ENCODE results near the gene CYFIP1. TPM values are rescaled to one million over a fixed set of nuclear protein-coding genes. Genes with fewer than 3 reads are reported as not detected.

Gene CYFIP1
- total RNA-seq, 1 experiment from 2014 or later = 79.2 TPM

DNA sequence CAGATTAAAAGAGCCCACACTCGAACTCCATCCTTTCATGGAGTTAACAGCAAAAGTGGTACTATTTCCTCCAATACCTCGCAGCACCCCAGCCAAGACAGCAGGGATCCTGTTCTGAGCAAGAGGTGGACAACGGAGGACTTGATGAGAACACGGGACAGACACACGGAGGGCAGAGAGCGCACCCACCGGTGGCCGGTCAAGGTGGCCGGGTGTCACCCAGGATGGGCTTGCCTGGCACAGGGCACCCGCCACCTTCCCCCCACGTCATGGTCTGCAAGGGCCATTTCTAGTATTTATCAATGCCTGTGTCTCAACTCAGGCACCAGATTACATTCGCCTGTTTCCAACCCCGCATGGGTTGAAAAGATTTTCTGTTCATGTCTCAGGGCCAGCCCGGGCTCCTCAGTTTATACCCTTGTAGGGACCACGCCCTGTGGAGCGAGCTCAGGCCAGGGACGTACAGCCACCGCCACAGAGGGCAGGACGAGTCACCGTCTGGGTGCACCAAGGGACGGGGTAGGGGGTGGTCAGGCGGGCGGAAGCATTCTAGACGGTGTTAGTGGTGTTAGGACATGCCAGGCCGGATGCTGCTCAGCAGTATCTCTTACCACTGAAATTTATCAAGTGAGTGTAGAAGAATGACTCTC, 64.2 kb downstream of the CYFIP1 start (continued):
- TF ChIP-seq, protein P1, sequence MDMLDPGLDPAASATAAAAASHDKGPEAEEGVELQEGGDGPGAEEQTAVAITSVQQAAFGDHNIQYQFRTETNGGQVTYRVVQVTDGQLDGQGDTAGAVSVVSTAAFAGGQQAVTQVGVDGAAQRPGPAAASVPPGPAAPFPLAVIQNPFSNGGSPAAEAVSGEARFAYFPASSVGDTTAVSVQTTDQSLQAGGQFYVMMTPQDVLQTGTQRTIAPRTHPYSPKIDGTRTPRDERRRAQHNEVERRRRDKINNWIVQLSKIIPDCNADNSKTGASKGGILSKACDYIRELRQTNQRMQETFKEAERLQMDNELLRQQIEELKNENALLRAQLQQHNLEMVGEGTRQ (CRISPR knock-in tag; IDR thresholded peaks at IDR 0.05) = no peak
- no peak for TF ChIP-seq ZBTB21 (CRISPR knock-in tag; IDR thresholded peaks at IDR 0.05; ENCODE audit: borderline replicate concordance)

DNA sequence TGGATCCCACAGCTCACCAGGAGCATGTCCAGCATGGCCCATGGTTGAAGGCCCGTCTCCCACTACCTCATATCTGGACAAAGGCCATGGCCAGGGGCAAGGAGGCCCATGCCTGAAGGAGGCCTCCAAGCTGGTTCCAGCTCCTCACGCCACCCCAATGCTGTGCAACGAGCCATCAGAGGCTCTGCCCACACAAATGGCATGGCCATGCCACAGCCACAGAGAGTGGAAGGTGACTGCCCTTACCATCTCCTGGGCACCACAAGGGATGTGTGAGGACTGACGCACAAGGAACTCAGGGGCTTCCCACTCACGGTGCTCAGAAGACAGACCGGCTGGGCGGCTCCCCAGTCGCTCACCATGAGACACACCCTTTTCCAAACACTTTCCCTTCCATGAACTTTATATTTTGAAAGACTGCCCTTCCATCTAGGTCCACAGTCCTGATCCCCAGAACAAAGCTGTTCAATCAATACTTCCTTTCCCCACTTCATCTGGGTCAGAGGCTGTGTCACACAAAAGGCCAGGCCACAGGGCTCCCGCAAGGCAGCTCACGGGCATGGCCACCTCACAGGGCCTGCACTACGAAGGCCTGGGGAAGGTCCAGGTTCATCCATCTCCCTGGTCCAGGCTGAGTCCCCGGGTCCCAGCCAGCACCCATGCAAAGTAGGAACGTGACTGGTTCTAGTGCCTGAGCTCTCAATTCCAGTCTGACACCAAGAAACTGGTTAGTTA, 66.4 kb downstream of the CYFIP1 start:
- ATAC-seq (no peak), DNase-seq (ENCODE audit: low spot score) (no peak)
- Mint-ChIP-seq H3K27ac (no peak overlapping the region; the same call in 1 of the 2 replicates), H3K4me1 (no peaks in the 10 kb centered on the region), H3K4me3 (no peak overlapping the region), H3K9me3 (no peaks in the 10 kb centered on the region), H3K36me3 (peaks cover 51% of the 10 kb centered on the region), H3K27me3 (ENCODE audit: low read depth) (no peaks in the 10 kb centered on the region)
- ChIA-PET POLR2A (no interaction called here), CTCF (no interaction called here)
- TF ChIP-seq SP1 (CRISPR knock-in tag; conservative IDR thresholded peaks at IDR 0.05) (no peak), SOX15 (CRISPR knock-in tag; IDR thresholded peaks at IDR 0.05) (no peak), ETV6 (CRISPR knock-in tag; IDR thresholded peaks at IDR 0.05) (no peak), FOXP1 (CRISPR knock-in tag; IDR thresholded peaks at IDR 0.05; ENCODE audit: borderline replicate concordance) (no peak), NFE2L1 (CRISPR knock-in tag; IDR thresholded peaks at IDR 0.05) (no peak), NR1H2 (CRISPR knock-in tag; IDR thresholded peaks at IDR 0.05) (no peak)
- TF ChIP-seq, protein P2, sequence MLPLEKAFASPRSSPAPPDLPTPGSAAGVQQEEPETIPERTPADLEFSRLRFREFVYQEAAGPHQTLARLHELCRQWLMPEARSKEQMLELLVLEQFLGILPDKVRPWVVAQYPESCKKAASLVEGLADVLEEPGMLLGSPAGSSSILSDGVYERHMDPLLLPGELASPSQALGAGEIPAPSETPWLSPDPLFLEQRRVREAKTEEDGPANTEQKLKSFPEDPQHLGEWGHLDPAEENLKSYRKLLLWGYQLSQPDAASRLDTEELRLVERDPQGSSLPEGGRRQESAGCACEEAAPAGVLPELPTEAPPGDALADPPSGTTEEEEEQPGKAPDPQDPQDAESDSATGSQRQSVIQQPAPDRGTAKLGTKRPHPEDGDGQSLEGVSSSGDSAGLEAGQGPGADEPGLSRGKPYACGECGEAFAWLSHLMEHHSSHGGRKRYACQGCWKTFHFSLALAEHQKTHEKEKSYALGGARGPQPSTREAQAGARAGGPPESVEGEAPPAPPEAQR (CRISPR knock-in tag; IDR thresholded peaks at IDR 0.05) = no peak

DNA sequence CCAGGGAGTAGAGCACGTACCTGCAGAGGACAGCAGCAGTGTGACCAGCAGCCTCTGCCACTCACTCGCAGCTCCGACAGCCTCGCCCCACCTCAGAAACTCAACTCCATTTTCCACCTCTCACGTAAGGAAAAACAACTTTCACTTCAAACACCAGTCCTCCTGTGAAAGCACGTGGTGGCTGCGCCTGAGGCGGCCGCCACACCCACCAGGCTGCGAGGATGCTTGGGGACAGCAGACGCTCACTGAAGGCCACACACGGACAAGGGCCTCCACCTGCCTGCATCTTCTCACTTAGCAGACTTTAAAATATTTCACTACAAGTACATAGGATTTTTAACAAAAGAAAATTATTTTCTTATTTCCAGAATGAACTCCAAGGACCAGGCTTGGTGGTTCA, 67.9 kb downstream of the CYFIP1 start:
- Mint-ChIP-seq H3K27me3 (ENCODE audit: low read depth) (no peaks in the 10 kb centered on the region), H3K27ac (no peak overlapping the region), H3K4me1 (no peaks in the 10 kb centered on the region), H3K36me3 (peaks cover 55% of the 10 kb centered on the region), H3K9me3 (no peaks in the 10 kb centered on the region), H3K4me3 (no peak overlapping the region)
- CTCF ChIA-PET = no interaction called here
- no peak for ATAC-seq
- DNase-seq (ENCODE audit: low spot score) = no peak
- TF ChIP-seq RORB (CRISPR knock-in tag; IDR thresholded peaks at IDR 0.05) (no peak), CBFB (CRISPR knock-in tag; IDR thresholded peaks at IDR 0.05; ENCODE audit: low read depth) (no peak)
- POLR2A ChIA-PET = no interaction called here

DNA sequence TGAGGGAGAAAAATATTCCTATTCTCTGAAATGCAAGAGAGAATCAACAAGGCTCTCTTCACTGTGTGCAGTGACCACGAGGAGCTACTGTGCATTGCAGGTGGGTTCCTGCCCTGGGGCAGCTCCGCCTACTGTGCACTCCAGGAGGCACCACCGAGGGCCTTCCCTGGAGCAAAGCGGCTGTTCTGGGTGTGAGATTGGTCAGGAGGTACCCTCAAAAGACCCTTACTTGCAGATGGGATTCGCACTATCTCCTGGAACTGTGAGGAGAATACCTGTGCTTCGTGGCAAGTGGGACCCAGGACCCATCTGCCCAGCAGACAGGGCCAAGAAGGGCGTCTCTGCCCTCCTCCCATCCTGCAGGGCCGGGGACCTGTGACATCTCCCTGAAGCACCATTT, 68.9 kb downstream of the CYFIP1 start:
- POLR2A ChIA-PET = no interaction called here
- Mint-ChIP-seq H3K27me3 (ENCODE audit: low read depth) (no peaks in the 10 kb centered on the region), H3K4me3 (no peak overlapping the region), H3K4me1 (no peaks in the 10 kb centered on the region), H3K27ac (no peak overlapping the region), H3K36me3 (peaks cover 60% of the 10 kb centered on the region), H3K9me3 (no peaks in the 10 kb centered on the region)
- DNase-seq (ENCODE audit: low spot score) = no peak
- CTCF ChIA-PET = no interaction called here
- no peak for ATAC-seq
- TF ChIP-seq ZNF263 (CRISPR knock-in tag; IDR thresholded peaks at IDR 0.05; ENCODE audit: low read depth) (no peak), OVOL2 (CRISPR knock-in tag; IDR thresholded peaks at IDR 0.05; ENCODE audit: borderline replicate concordance) (no peak), MYBL2 (CRISPR knock-in tag; IDR thresholded peaks at IDR 0.05) (no peak), JAZF1 (CRISPR knock-in tag; IDR thresholded peaks at IDR 0.05) (no peak), NR2C2 (CRISPR knock-in tag; IDR thresholded peaks at IDR 0.05) (no peak), FOXK1 (CRISPR knock-in tag; IDR thresholded peaks at IDR 0.05) (no peak), ESRRA (CRISPR knock-in tag; IDR thresholded peaks at IDR 0.05; ENCODE audit: borderline replicate concordance) (no peak), FOXP1 (CRISPR knock-in tag; IDR thresholded peaks at IDR 0.05; ENCODE audit: borderline replicate concordance) (no peak)
- TF ChIP-seq, protein P3, sequence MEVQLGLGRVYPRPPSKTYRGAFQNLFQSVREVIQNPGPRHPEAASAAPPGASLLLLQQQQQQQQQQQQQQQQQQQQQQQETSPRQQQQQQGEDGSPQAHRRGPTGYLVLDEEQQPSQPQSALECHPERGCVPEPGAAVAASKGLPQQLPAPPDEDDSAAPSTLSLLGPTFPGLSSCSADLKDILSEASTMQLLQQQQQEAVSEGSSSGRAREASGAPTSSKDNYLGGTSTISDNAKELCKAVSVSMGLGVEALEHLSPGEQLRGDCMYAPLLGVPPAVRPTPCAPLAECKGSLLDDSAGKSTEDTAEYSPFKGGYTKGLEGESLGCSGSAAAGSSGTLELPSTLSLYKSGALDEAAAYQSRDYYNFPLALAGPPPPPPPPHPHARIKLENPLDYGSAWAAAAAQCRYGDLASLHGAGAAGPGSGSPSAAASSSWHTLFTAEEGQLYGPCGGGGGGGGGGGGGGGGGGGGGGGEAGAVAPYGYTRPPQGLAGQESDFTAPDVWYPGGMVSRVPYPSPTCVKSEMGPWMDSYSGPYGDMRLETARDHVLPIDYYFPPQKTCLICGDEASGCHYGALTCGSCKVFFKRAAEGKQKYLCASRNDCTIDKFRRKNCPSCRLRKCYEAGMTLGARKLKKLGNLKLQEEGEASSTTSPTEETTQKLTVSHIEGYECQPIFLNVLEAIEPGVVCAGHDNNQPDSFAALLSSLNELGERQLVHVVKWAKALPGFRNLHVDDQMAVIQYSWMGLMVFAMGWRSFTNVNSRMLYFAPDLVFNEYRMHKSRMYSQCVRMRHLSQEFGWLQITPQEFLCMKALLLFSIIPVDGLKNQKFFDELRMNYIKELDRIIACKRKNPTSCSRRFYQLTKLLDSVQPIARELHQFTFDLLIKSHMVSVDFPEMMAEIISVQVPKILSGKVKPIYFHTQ (CRISPR knock-in tag; IDR thresholded peaks at IDR 0.05) = no peak
- TF ChIP-seq, protein P4, sequence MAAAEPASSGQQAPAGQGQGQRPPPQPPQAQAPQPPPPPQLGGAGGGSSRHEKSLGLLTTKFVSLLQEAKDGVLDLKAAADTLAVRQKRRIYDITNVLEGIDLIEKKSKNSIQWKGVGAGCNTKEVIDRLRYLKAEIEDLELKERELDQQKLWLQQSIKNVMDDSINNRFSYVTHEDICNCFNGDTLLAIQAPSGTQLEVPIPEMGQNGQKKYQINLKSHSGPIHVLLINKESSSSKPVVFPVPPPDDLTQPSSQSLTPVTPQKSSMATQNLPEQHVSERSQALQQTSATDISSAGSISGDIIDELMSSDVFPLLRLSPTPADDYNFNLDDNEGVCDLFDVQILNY (CRISPR knock-in tag; IDR thresholded peaks at IDR 0.05) = no peak
- TF ChIP-seq, protein P5, sequence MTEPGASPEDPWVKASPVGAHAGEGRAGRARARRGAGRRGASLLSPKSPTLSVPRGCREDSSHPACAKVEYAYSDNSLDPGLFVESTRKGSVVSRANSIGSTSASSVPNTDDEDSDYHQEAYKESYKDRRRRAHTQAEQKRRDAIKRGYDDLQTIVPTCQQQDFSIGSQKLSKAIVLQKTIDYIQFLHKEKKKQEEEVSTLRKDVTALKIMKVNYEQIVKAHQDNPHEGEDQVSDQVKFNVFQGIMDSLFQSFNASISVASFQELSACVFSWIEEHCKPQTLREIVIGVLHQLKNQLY (CRISPR knock-in tag; IDR thresholded peaks at IDR 0.05) = no peak
- TF ChIP-seq, protein P6, sequence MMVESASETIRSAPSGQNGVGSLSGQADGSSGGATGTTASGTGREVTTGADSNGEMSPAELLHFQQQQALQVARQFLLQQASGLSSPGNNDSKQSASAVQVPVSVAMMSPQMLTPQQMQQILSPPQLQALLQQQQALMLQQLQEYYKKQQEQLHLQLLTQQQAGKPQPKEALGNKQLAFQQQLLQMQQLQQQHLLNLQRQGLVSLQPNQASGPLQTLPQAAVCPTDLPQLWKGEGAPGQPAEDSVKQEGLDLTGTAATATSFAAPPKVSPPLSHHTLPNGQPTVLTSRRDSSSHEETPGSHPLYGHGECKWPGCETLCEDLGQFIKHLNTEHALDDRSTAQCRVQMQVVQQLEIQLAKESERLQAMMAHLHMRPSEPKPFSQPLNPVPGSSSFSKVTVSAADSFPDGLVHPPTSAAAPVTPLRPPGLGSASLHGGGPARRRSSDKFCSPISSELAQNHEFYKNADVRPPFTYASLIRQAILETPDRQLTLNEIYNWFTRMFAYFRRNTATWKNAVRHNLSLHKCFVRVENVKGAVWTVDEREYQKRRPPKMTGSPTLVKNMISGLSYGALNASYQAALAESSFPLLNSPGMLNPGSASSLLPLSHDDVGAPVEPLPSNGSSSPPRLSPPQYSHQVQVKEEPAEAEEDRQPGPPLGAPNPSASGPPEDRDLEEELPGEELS (CRISPR knock-in tag; IDR thresholded peaks at IDR 0.05) = no peak

All from WTC11 (cell line).